NCI-H82 (cell line): ENCODE data around the gene MRPL24.

Source experiments
- DNase-seq: peaks from one replicate; lab custom pipeline; 2025; lab: John Stamatoyannopoulos, UW

MRPL24 gene

GRCh38 chr1:156743367-156744302 is 2.7 kb upstream of the MRPL24 start:
- DNase-seq: no peak

DNA sequence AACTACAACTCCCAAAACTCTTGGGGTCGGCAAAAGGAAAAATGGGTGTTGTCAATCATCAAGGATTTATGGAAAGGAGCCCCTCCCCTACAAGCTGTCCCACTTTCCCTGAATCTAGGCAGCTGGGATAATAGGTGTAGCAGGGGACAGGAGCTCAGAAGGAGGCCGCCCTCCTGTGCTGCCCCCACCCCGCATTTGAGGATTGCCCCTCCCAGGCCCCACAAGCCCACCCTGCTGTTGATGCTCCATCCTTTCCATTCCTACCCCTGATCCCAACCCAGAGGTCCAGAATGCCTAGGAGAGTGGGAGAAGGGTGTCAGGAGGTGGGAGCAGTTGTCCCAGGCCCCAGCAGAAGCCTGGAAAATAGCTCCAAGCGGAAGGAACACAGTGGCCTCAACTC is 1.9 kb upstream of the MRPL24 start:
- peak; percentile 62 for DNase-seq

DNA sequence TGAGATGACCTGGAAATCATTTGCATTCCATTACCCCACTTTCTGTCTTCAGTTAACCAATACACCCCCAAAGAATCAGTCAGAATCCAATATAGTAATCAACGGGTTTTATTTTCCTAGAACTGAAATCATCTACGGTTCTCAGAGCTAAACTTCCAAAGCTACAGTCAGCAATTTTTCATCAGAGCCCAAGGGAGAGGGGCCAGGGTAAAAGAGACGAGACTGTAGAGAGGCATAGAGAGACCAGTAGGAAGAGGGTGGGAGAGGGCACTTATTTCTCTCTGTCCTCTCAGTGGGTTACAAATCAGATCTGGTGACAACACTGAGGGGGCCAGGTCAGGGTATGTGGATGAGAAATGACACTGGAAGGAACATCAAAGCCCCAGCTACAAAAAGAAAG is 1.1 kb upstream of the MRPL24 start:
- DNase-seq: no peak

GRCh38 chr1:156741481-156741983 is 644 bp upstream of the MRPL24 start:
- no peak for DNase-seq

- peak; percentile 85 for DNase-seq
These were observed 599 bp downstream of the MRPL24 start for GRCh38 chr1:156740237-156740740.

DNA sequence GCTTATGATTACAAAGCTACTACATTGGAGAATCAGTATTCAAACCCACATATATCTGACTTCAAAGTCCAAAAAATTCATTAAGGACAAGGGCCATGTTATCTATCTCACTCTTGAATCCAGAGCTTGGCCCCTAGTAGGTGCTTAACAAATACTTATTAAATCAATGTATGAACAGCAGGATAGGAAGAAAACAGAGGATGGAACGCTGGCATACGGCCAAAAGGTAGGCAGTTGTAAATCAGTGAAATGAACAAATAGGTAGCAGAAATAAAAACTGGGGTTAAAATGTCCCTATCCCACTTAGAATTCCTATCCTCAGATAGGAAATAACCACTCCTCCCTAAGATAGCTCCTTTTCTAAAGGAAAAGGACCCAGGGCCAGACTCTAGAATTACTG is 2.0 kb downstream of the MRPL24 start:
- no peak for DNase-seq

- no peak for DNase-seq
These were observed 2.5 kb downstream of the MRPL24 start for GRCh38 chr1:156738407-156738806.

- no peak for DNase-seq
These were observed 6.8 kb downstream of the MRPL24 start for GRCh38 chr1:156733989-156734584.

DNA sequence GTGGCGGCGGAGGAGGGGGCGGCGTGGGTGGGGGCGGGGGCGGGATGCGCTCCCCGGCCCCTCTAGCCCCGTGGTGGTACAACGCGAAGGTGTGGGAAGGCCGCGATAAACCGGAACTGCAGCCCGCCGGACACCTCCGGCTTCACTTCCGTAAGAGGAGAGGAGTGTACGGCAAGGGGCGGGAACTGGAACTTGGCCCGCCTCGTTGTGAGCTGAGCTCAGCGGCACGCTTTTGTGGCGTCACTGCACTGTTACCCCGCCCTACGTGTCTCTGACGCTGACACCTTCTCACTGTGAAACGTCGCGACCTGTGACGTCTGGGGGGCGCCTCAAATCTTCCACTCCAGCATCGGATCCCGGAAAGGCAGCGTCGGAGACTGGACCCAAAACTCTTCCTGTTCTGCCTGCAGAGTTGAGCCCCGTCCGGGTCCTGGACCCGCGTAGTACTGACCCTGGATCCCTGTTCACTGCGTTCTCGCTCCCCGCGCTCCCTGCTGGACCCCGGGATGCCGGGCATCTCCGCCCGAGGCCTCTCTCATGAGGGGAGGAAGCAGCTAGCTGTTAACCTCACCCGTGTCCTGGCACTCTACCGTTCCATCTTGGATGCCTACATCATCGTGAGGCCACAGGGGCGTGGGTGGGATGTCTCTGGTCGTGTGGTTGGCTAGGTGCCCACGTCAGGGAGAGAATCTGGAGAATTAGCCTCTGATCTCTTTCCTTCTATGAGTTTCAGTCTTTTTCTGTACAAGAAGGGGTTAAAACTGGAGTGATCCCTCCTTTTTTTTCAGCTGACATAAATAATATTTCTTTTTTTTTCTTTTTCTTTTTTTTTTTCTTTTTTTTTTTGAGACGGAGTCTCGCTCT is 12.1 kb downstream of the MRPL24 start, which contains the start of gene ISG20L2:
Gene ISG20L2 (minus strand): TSS at position 168 of the 864 bp plus-strand sequence. CDS start 1,114 bp downstream, outside the sequence.
- peak; percentile 99 for DNase-seq

DNA sequence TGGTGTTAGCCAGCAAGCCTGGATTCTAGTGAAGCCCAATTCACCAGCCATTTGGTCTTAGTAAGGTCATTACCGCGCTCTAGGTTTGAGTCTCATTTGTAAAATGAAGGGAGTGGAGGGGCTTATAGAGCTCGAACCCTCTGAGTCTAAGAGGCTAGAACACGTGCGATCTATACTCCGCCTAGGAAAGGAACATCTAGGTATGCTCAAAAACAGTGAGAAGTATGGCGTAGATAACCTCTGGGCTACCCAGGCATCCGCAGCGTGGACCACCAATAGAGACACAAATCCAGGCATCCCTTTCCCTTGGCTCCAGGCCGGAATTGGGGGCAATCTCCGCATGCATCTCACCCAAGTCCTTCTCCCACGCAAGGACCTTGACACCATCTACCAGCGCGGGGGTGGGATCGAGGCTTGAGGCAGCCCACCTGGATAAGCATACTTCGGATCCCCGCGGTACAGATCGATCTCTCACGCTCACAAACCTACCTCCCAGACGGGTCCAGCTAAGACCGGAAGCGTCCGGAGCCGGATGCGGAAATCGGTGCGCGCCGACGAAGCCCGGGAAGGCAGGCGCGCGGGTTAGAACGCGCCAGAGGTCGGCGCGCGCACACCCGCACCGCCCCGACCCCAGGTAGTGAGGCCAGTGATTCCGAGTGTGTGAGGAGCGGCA is 12.8 kb downstream of the MRPL24 start, which contains the start of gene METTL25B:
Gene METTL25B (plus strand): TSS at position 544 of the 673 bp plus-strand sequence. CDS start 636 bp downstream, outside the sequence.
- peak; percentile 94 for DNase-seq

DNA sequence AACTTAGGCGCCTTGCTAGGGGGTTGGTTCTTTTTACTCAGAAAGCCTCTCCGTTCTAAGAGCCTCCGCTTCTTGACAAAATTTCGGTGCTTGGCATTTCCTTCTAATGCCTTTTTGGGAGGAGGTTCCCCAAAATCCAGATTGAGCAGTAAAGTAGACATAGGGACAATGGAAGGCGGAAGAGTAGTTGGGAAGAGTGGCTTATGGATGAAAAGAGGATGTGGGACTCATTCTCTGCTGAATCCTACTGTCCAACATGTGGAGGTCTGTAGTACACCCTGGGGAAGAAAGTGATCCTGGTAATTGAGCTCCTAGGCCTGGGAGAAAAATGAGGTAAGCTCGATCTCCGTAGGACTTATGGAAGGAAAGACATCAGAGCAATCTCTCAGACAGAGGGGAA is 13.4 kb downstream of the MRPL24 start:
- no peak for DNase-seq

GRCh38 chr1:156726549-156727226 is 14.2 kb downstream of the MRPL24 start:
- DNase-seq: peak; percentile 92

DNA sequence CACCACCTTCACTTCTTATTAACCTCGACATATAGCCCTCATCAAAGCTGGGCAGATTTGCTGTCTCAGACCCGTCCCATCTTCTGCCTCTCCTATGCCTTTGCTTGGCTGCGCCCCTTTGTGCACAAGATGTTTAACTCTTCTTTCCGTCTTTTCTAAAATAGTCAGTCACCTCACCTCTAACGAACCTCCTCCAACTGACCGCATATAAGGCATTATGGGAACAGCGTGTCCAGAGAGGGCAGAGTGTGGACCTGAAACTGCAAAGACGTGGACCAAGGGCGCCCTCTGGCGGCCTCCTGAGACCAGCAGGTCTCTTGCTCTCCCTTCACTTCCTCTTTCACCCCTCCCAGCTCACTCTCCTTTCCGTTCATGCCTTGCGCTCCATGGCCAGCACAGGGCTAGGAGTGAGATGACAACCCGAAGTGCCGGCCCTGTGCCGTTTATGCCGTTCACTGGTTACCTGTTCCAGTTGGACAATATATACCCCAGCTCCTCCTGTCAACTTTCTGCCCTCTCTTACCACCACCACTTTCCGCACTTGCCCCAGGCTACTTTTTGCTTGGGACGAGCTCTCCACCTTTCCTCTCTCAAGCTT is 15.1 kb downstream of the MRPL24 start:
- DNase-seq: peak; percentile 96

- no peak for DNase-seq
These were observed 19.4 kb downstream of the MRPL24 start for GRCh38 chr1:156721535-156721934.

DNA sequence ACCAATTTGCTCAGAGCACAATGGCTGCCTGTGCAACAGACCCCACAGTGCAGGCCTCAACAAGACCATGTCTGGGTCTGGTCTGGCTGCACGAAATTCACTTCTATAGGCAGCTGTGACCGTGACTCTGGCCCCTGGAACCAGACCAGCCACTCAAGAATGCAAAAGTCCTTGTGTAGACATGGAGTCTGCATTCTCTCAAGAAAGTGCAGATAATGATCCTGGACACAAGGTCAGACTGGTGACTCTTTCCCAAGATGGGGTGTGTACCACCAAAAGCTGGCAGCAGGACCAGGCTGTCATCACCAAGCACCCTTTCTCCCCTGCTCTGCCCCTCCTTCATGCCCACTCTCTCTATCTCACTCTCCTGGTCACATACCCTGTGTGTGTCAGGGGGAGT is 19.8 kb downstream of the MRPL24 start:
- no peak for DNase-seq

- no peak for DNase-seq
These were observed 23.5 kb downstream of the MRPL24 start for GRCh38 chr1:156717351-156717750.

DNA sequence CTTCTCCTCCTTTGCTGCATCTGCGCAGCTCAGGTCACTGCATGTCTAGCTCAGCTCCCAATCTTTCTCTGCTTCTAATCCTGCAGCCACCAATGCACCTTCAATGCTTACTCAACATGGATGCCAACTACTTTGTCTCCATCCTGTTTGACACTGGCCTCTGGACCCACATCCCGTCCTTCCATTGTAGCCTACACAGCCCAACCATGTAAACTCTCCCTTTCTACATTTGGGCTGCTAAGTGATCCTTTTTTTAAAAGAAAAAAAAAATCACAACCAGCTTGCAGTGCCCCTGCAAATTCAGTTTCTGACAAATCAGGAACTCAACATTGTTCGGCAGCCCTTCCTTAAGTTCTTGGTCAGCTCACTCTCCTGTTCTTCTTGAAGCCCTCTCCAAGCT is 26.1 kb downstream of the MRPL24 start:
- DNase-seq: no peak

- DNase-seq: no peak
These were observed 28.3 kb downstream of the MRPL24 start for GRCh38 chr1:156712626-156713025.

DNA sequence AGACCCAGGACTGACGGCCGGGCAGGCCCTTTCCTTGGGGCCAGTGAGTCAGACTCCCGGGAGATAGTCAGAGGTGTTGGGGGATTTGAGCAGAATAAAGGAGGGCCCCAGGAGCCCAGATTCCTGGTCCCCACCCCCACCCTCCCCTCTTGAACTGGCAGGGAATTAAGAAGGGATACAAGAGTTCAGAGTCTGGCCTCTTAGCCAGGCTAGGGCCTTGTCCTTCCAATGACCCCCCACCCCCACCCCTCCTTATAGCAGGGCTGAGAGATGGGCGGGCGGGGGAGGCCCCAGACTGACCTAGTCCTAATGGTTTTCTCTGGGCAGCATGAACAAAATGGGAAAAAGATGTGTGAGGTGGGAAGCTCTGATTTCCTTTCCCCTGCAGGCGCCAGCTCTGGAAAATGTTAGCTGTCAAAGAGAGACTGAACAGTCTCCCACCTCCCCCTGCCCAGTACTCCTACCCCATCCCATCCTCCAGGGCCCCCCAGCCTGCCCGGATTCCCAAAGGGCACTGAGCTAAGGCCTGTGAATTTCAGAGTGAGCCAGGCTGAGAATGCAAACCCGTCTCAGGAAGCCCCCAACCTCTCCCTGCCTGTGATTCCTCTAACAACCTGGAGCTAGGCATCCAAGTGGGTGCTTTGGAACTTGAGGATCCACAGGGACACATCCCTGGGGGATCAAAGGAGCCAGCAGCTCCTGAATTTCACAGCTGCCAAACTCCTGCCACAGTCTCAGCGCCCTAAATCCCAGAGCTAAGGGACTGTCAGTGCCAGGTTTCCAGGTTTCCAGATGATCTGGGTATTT is 29.7 kb downstream of the MRPL24 start:
- DNase-seq: peak; percentile 41
